ENCODE measurements around the gene SNX8.
"Not testable (repeated sequence)": the region's sequence is repeated elsewhere in the genome, so short reads cannot be mapped to it uniquely, and the experiment has no call there.

Gene SNX8

GRCh38 chr7:2289621-2290020 is 24.6 kb downstream of the SNX8 start:
- no peak for DNase-seq (ENCODE audit: low spot score)

GRCh38 chr7:2289111-2289586 is 25.1 kb downstream of the SNX8 start:
- no peak for DNase-seq (ENCODE audit: low spot score)

GRCh38 chr7:2288503-2288902 is 25.7 kb downstream of the SNX8 start:
- DNase-seq (ENCODE audit: low spot score) = no peak

- DNase-seq (ENCODE audit: low spot score) = no peak
These were observed 26.5 kb downstream of the SNX8 start for GRCh38 chr7:2287745-2288144.

- no peak for DNase-seq (ENCODE audit: low spot score)
These were observed 31.2 kb downstream of the SNX8 start for GRCh38 chr7:2283074-2283473.

- no peak for DNase-seq (ENCODE audit: low spot score)
These were observed 32.0 kb downstream of the SNX8 start for GRCh38 chr7:2282185-2282751.

- DNase-seq (ENCODE audit: low spot score) = no peak
These were observed 32.7 kb downstream of the SNX8 start for GRCh38 chr7:2281541-2281940.

DNA sequence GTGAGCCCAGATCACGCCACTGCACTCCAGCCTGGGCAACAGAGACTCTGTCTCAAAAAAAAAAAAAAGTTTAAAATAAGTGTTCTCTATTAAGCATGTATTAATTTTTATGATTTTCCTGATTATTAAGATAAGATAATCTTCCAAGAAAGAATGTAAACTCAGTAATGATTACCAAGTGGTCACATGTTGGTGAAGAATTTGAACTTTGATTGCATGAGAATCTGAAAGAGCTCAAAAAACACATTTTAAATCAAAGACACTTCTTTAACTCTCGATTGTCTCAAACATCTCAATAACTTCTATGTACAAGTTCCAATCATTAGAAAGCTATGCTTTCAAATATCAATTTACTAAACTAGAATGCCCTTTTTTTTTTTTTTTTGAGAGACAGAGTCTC is 33.8 kb downstream of the SNX8 start:
- no peak for DNase-seq (ENCODE audit: low spot score)

DNA sequence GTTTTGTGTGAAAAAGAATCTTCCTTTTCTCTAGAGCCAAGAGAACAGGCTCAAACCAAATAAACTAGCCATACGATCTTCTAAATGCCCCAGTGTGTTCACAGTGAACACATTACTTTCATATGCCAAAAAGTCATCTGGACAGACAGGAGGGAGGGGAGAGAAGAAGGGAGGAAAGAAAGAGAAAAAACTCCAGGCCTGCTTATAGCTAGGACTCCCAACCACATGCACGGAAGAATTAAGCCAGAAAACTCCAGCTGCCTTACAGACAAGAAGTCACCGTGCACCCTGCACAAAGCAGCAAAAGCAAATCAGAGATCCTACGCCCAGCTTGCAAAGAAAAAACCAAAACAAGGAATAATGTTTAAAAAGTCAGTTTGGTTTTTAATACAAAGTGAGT is 34.3 kb downstream of the SNX8 start:
- DNase-seq (ENCODE audit: low spot score) = no peak

DNA sequence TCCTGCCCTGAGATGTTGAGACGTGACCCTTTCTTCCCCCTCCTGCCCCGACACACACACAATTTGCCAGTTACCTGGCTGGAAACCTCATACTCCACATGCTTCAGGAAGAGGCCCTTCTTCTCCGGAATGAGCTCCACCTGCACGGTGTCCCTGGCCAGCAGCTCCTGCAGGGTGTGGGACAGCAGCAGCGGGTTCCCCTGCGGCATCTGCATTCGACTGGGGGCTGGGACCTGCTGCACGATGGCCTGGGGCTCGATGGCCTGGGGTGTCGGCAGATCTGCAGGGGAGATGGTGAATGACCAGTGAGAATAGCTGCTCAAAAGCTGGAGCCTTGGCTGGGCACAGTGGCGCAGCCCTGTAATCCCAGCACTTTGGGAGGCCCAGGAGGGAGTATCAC is 36.2 kb downstream of the SNX8 start:
- DNase-seq (ENCODE audit: low spot score) = no peak

- no peak for DNase-seq (ENCODE audit: low spot score)
These were observed 38.1 kb downstream of the SNX8 start for GRCh38 chr7:2276107-2276506.

- DNase-seq (ENCODE audit: low spot score) = no peak
These were observed 39.1 kb downstream of the SNX8 start for GRCh38 chr7:2275101-2275500.

- DNase-seq (ENCODE audit: low spot score) = no peak
These were observed 39.6 kb downstream of the SNX8 start for GRCh38 chr7:2274666-2275065.

- DNase-seq (ENCODE audit: low spot score) = no peak
These were observed 40.4 kb downstream of the SNX8 start for GRCh38 chr7:2273866-2274265.

- no peak for DNase-seq (ENCODE audit: low spot score)
These were observed 42.2 kb downstream of the SNX8 start for GRCh38 chr7:2272031-2272430.

DNA sequence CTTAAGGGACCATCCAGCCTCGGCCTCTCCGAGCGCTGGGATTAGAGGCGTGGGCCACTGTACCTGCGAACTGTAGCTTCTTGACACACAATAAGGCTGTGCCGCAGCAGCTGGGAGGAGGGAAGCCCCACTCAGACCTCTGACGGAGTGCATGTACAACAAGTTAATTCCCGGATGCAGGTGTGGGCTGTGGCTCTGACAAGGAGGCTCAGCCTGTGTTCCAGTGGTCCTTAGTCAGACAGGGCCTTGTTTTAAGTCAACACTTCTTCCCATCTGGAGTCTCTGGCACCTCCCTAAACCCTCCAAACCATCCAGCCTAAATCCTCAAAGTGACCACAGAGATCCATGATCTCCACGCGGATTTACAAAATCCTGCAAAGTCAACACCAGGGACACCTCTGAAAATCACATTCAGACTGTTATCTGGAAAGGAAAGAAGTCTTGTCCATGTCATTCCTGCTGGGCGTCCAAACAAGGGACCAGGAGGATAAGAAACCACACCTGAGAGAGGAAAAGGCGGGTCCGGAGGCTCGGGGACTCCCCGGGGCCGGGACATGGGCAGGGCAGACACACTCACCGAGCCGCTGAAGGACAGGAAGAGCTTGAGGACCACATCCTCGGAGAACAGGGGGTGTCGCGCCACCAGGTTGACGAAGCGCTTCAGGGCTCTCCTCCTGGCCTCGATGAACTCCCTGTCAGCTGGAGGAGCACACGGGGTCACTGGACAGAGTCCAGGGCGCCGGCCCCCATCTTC is 42.8 kb downstream of the SNX8 start:
- no peak for DNase-seq (ENCODE audit: low spot score)

DNA sequence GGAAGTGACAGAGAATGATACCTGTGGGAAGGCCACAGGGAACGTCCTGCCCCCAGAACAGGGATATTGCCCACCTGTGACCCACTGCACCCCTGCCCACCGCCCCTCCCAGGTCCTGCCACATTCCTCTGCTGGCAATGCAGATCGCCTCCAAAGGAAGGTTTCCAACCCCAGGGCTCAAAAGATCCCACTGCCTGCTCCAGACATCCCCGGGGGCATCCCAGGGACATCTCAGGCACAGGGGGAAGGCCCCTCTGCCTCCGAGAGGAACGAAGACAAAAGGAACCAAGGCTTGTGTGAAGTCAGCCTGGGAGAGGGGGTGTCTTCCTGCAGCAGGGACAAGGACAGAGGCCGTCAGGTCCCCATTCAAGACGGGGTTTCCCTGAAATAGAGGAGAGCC is 43.7 kb downstream of the SNX8 start:
- no peak for DNase-seq (ENCODE audit: low spot score)

GRCh38 chr7:2269991-2270460 is 44.2 kb downstream of the SNX8 start:
- no peak for DNase-seq (ENCODE audit: low spot score)

- DNase-seq (ENCODE audit: low spot score) = not testable (repeated sequence)
These were observed 44.9 kb downstream of the SNX8 start for GRCh38 chr7:2269089-2269990.

GRCh38 chr7:2266911-2267310 is 47.3 kb downstream of the SNX8 start:
- no peak for DNase-seq (ENCODE audit: low spot score)

- no peak for DNase-seq (ENCODE audit: low spot score)
These were observed 50.1 kb downstream of the SNX8 start for GRCh38 chr7:2264158-2264557.

- no peak for DNase-seq (ENCODE audit: low spot score)
These were observed 51.1 kb downstream of the SNX8 start for GRCh38 chr7:2263176-2263575.

DNA sequence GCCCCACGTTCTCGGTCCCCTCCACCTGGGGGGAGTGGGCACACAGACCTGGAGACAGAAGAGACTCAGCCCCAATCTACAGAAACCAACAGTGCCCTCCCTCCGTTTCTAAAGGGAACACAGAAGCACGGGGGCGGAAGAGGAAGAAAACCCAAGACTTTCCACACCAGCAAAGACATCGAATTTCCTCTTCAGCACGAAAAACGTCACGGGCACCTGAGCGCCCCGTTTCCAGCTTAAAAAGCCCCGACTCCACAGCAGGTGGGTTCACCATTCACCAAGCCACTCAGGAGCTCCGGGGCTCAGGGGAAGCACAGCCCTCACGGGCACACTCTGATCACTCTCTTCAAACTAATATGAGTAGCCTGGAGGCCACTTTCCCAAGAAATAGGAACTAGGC is 52.6 kb downstream of the SNX8 start:
- no peak for DNase-seq (ENCODE audit: low spot score)
